Measurements from ENCODE around the gene ERCC1. TPM values are rescaled to one million over a fixed set of nuclear protein-coding genes. Genes with fewer than 3 reads are reported as not detected.
A peak's percentile ranks its signal among the peaks of the same experiment; 100 is the strongest.

ERCC1 gene
- total and polyA plus RNA-seq, 2 of the 13 experiments (the other 11 are each of a cell fraction or from before 2014, with no cell fraction given): 40.0 to 66.4 TPM

- TF ChIP-seq, protein P1, sequence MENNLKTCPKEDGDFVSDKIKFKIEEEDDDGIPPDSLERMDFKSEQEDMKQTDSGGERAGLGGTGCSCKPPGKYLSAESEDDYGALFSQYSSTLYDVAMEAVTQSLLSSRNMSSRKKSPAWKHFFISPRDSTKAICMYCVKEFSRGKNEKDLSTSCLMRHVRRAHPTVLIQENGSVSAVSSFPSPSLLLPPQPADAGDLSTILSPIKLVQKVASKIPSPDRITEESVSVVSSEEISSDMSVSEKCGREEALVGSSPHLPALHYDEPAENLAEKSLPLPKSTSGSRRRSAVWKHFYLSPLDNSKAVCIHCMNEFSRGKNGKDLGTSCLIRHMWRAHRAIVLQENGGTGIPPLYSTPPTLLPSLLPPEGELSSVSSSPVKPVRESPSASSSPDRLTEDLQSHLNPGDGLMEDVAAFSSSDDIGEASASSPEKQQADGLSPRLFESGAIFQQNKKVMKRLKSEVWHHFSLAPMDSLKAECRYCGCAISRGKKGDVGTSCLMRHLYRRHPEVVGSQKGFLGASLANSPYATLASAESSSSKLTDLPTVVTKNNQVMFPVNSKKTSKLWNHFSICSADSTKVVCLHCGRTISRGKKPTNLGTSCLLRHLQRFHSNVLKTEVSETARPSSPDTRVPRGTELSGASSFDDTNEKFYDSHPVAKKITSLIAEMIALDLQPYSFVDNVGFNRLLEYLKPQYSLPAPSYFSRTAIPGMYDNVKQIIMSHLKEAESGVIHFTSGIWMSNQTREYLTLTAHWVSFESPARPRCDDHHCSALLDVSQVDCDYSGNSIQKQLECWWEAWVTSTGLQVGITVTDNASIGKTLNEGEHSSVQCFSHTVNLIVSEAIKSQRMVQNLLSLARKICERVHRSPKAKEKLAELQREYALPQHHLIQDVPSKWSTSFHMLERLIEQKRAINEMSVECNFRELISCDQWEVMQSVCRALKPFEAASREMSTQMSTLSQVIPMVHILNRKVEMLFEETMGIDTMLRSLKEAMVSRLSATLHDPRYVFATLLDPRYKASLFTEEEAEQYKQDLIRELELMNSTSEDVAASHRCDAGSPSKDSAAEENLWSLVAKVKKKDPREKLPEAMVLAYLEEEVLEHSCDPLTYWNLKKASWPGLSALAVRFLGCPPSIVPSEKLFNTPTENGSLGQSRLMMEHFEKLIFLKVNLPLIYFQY (CRISPR knock-in tag; IDR thresholded peaks at IDR 0.05; ENCODE audit: borderline replicate concordance): peak; percentile 94
- TF ChIP-seq IRF2 (CRISPR knock-in tag; IDR thresholded peaks at IDR 0.05) (peak; percentile 77), ZHX2 (IDR thresholded peaks at IDR 0.05; ENCODE audit: low read depth) (peak; percentile 65; the same call in 1 of the 2 replicates), ZHX2 (CRISPR knock-in tag; IDR thresholded peaks at IDR 0.05; ENCODE audit: borderline replicate concordance) (no peak), ATRX (CRISPR knock-in tag; IDR thresholded peaks at IDR 0.05; ENCODE audit: borderline replicate concordance) (no peak), ZBTB7B (CRISPR knock-in tag; IDR thresholded peaks at IDR 0.05) (peak; percentile 86), ZNF383 (CRISPR knock-in tag; IDR thresholded peaks at IDR 0.05; ENCODE audit: borderline replicate concordance) (no peak), KLF6 (CRISPR knock-in tag; IDR thresholded peaks at IDR 0.05) (0 out of 2 replicates have a peak, but pooled peaks have one; percentile 45), ZBTB43 (CRISPR knock-in tag; conservative IDR thresholded peaks at IDR 0.05) (peak; percentile 68; the same call in 1 of the 2 replicates), ZNF768 (CRISPR knock-in tag; IDR thresholded peaks at IDR 0.05) (0 out of 2 replicates have a peak, but pooled peaks have one; percentile 14), REL (CRISPR knock-in tag; conservative IDR thresholded peaks at IDR 0.05) (0 out of 2 replicates have a peak, but pooled peaks have one; percentile 37), SAP130 (CRISPR knock-in tag; IDR thresholded peaks at IDR 0.05; ENCODE audit: low read depth) (peak; percentile 87), ZNF253 (CRISPR knock-in tag; IDR thresholded peaks at IDR 0.05; ENCODE audit: borderline replicate concordance) (no peak), NCOA2 (CRISPR knock-in tag; IDR thresholded peaks at IDR 0.05) (peak; percentile 61; the same call in 1 of the 2 replicates), BORCS8-MEF2B (CRISPR knock-in tag; IDR thresholded peaks at IDR 0.05) (peak; percentile 44; the same call in 1 of the 2 replicates)
- TF ChIP-seq, protein P2, sequence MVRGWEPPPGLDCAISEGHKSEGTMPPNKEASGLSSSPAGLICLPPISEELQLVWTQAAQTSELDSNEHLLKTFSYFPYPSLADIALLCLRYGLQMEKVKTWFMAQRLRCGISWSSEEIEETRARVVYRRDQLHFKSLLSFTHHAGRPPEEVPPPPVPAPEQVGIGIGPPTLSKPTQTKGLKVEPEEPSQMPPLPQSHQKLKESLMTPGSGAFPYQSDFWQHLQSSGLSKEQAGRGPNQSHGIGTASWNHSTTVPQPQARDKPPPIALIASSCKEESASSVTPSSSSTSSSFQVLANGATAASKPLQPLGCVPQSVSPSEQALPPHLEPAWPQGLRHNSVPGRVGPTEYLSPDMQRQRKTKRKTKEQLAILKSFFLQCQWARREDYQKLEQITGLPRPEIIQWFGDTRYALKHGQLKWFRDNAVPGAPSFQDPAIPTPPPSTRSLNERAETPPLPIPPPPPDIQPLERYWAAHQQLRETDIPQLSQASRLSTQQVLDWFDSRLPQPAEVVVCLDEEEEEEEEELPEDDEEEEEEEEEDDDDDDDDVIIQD (CRISPR knock-in tag; IDR thresholded peaks at IDR 0.05; ENCODE audit: low read depth): 0 out of 2 replicates have a peak, but pooled peaks have one; percentile 27
These were observed 20.0 kb upstream of the ERCC1 start (continued) for GRCh38 chr19:45443462-45444317.
